Naive B cell (primary cell): ENCODE data around the gene C18orf63. TPM values are rescaled to one million over a fixed set of nuclear protein-coding genes. Genes with fewer than 3 reads are reported as not detected.
A peak's percentile ranks its signal among the peaks of the same experiment; 100 is the strongest.

Experiments used
- ATAC-seq, 2 donors: fragments of 150-1000 bp; cut with Tn5 transposase; 2 replicates each; pipeline ENCODE4 v1.10.0; 2021; ENCODE audit warnings: low read depth in 2 of 2, mild to moderate bottlenecking in 2 of 2, moderate library complexity in 2 of 2
- DNase-seq: peaks from one replicate; pipeline ENCODE4 v3.0.0; 2022
- H3K27ac Mint-ChIP-seq, 6 donors: one replicate each; pipeline ENCODE4 v1.8.0; 2020 to 2022; ENCODE audit warnings: mild to moderate bottlenecking in 6 of 6, mixed read lengths in 6 of 6, moderate library complexity in 5 of 6, inconsistent platforms in 2 of 6
- H3K27me3 Mint-ChIP-seq, 3 donors: one replicate each; pipeline ENCODE4 v1.8.0; 2021 to 2022; ENCODE audit warnings: mixed read lengths in 3 of 3, mild to moderate bottlenecking in 1 of 3
- H3K36me3 Mint-ChIP-seq, 2 donors: one replicate each; pipeline ENCODE4 v1.8.0; 2020 to 2022; ENCODE audit warnings: mixed read lengths in 2 of 2, inconsistent platforms in 1 of 2, mild to moderate bottlenecking in 1 of 2
- H3K4me1 Mint-ChIP-seq, 3 donors: one replicate each; pipeline ENCODE4 v1.8.0; 2020 to 2022; ENCODE audit warnings: mixed read lengths in 3 of 3, inconsistent platforms in 1 of 3, mild to moderate bottlenecking in 1 of 3, moderate library complexity in 1 of 3
- H3K4me3 Mint-ChIP-seq, 8 donors: one replicate each; pipeline ENCODE4 v1.8.0; 2020 to 2022; ENCODE audit warnings: mild to moderate bottlenecking in 8 of 8, mixed read lengths in 8 of 8, moderate library complexity in 8 of 8, inconsistent platforms in 2 of 8
- H3K9me3 Mint-ChIP-seq, 7 donors: one replicate each; pipeline ENCODE4 v1.8.0; 2020 to 2022; ENCODE audit warnings: mixed read lengths in 7 of 7, mild to moderate bottlenecking in 5 of 7, inconsistent platforms in 2 of 7, moderate library complexity in 1 of 7
- polyA plus RNA-seq, 6 donors: library from polyadenylated mRNA; unstranded; fragments of 300-500 nt; fragmentation: Illumina TruSeq; gene quantifications; one replicate each; pipeline ENCODE4 v1.2.3, GENCODE V29; 2021; ENCODE audit warnings: low read depth in 6 of 6

Gene C18orf63
- polyA plus RNA-seq, 6 donors from 2014 or later, result not detected

DNA sequence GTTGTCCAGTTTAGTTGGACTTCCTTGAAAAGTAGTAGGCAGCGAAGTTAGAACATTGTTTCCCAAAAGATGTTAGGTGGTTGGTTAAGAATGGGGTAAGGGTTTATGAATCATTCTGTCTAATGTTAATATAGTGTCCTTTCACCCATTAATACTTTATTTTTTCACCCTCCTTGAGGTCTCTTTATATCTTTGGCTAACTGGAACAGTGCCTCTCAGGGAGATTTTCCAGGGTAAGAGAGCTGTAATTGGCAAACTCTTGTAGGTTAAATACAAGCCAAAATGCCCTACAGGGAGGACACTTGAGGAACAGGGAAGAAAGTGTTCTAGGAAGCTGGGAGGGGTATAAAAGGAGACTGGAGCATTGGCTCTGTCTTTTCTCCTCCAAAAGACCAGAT, 22.3 kb downstream of the C18orf63 start:
- peaks cover 20 to 36% (median 25%) of the 10 kb centered on the region in 3 donors for H3K4me1 Mint-ChIP-seq
- ATAC-seq (no peak), DNase-seq (no peak)
- H3K4me3 Mint-ChIP-seq, result no peak overlapping the region
- peaks cover 0 to 6% of the 10 kb centered on the region in 2 donors for H3K36me3 Mint-ChIP-seq
- H3K9me3 Mint-ChIP-seq, result peaks cover 0 to 3% (median 0%) of the 10 kb centered on the region in 7 donors
- H3K27ac Mint-ChIP-seq, result peak overlapping the region in 2 of 6 donors; percentile 5 to 57
- H3K27me3 Mint-ChIP-seq, result no peaks in the 10 kb centered on the region

DNA sequence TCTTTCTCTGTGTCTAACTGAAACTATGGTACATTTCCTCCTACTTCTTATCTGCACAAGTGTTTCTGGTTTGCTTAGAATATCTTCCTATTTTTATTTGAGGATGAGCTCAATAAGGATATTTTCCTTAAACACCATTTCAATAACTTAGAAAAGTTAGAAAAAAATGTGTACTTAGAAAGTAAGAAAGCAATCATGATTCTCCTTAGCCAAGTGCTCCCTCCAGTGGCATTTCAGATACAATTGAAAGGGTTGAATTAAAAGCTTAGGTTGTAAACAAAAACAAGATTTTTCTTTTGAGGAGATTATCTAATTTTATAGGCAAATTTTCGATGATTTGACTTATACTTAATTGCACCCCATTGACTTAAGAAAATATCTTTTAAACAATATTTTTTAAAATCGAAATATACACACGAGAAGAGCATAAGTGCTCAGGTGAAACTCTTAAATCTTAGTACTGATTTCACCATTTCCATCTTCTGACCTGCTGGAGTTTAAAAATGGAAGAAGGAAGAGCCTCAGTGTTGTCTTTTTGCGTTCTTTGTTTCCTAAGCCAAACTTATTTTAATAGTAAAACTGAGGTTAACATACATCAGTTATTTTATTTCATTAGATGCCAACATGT, 26.9 kb downstream of the C18orf63 start:
- Mint-ChIP-seq H3K27me3 (no peaks in the 10 kb centered on the region), H3K9me3 (no peaks in the 10 kb centered on the region), H3K27ac (no peak overlapping the region), H3K36me3 (no peaks in the 10 kb centered on the region), H3K4me1 (peaks cover under 1 to 14% (median 10%) of the 10 kb centered on the region in 3 donors), H3K4me3 (no peak overlapping the region)
- peak; percentile 52 for DNase-seq
- ATAC-seq, result peak; percentile 34 to 39

GRCh38 chr18:74346206-74346605, 30.6 kb downstream of the C18orf63 start:
- Mint-ChIP-seq H3K4me1 (peaks cover 0 to 6% (median 2%) of the 10 kb centered on the region in 3 donors), H3K36me3 (no peaks in the 10 kb centered on the region), H3K27ac (no peak overlapping the region), H3K9me3 (no peaks in the 10 kb centered on the region), H3K4me3 (no peak overlapping the region), H3K27me3 (no peaks in the 10 kb centered on the region)
- no peak for ATAC-seq
- no peak for DNase-seq

- Mint-ChIP-seq H3K27me3 (no peaks in the 10 kb centered on the region), H3K4me1 (peaks cover 0 to 4% (median 2%) of the 10 kb centered on the region in 3 donors), H3K4me3 (no peak overlapping the region), H3K36me3 (no peaks in the 10 kb centered on the region), H3K9me3 (no peaks in the 10 kb centered on the region), H3K27ac (no peak overlapping the region)
- no peak for ATAC-seq
- DNase-seq, result no peak
These were observed 32.9 kb downstream of the C18orf63 start for GRCh38 chr18:74348581-74348980.

DNA sequence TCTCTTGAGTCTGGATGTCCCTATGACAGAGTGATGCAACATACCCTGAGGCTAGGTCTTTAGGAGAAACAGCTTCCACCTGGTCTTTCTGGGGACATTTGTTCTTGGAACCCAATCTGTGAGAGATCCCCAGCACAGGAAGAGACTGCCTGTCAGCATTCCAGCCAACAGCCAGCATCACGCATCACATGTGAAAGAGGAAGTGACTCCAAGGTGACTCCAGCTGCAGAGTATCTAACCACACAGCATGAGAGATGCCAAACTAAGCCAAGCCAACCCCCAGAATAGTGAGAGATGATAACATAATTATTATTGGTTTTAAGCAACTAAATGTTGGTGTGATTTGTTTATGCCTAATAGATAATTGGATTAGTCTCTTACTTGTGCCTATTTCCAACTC, 35.7 kb downstream of the C18orf63 start:
- no peak for DNase-seq
- Mint-ChIP-seq H3K4me1 (peaks cover 4 to 6% (median 4%) of the 10 kb centered on the region in 3 donors), H3K36me3 (no peaks in the 10 kb centered on the region), H3K4me3 (no peak overlapping the region), H3K9me3 (no peaks in the 10 kb centered on the region), H3K27me3 (no peaks in the 10 kb centered on the region), H3K27ac (peak overlapping the region in 1 of 6 donors; percentile 42)
- peak; percentile 61 to 72 for ATAC-seq

- no peak overlapping the region for H3K4me3 Mint-ChIP-seq
These were observed 37.6 kb downstream of the C18orf63 start for GRCh38 chr18:74353169-74353775.

DNA sequence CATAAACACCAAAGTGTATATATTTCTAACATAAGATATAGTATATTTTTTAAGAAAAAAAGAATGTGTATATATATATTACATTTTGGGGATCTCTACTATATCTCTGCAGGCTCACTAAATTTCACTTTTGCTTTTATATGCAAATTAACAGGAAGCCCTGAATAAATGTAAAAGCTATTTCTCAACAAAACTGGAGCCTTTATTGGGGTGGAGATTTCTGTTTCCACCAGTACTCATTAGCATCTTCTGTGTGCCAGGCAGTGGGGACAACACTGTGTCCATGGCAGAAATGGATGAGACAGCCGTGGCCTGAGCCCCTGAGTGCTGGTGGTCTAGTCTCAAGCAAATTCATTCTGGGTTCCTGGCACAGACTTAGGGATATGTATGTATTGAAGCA, 41.3 kb downstream of the C18orf63 start:
- H3K27me3 Mint-ChIP-seq, result peaks cover 0 to 15% (median 0%) of the 10 kb centered on the region in 3 donors
- peak; percentile 52 to 58 for ATAC-seq
- peak overlapping the region in 2 of 6 donors; percentile 26 to 29 for H3K27ac Mint-ChIP-seq
- no peaks in the 10 kb centered on the region for H3K36me3 Mint-ChIP-seq
- H3K4me3 Mint-ChIP-seq, result peak overlapping the region in 5 of 8 donors; percentile 14 to 66 (median 47)
- H3K9me3 Mint-ChIP-seq, result no peaks in the 10 kb centered on the region
- peaks cover 12 to 17% (median 15%) of the 10 kb centered on the region in 3 donors for H3K4me1 Mint-ChIP-seq
- no peak for DNase-seq

More at GRCh38 chr18:74353169-74353775, 37.6 kb downstream of the C18orf63 start:
- peak; percentile 48 to 72 for ATAC-seq
- Mint-ChIP-seq H3K27ac (no peak overlapping the region), H3K9me3 (no peaks in the 10 kb centered on the region), H3K27me3 (no peaks in the 10 kb centered on the region), H3K36me3 (no peaks in the 10 kb centered on the region), H3K4me1 (peaks cover 12 to 21% (median 16%) of the 10 kb centered on the region in 3 donors)
- DNase-seq, result peak; percentile 33

GRCh38 chr18:74360852-74361655, 45.4 kb downstream of the C18orf63 start:
- ATAC-seq, result no peak
- DNase-seq, result no peak
- H3K27me3 Mint-ChIP-seq, result peaks cover 0 to 15% (median 0%) of the 10 kb centered on the region in 3 donors
- no peaks in the 10 kb centered on the region for H3K36me3 Mint-ChIP-seq
- no peak overlapping the region for H3K4me3 Mint-ChIP-seq
- peaks cover 11 to 17% (median 15%) of the 10 kb centered on the region in 3 donors for H3K4me1 Mint-ChIP-seq
- H3K27ac Mint-ChIP-seq, result peak overlapping the region in 1 of 6 donors; percentile 33
- no peaks in the 10 kb centered on the region for H3K9me3 Mint-ChIP-seq

GRCh38 chr18:74367905-74368304, 52.3 kb downstream of the C18orf63 start:
- no peaks in the 10 kb centered on the region for H3K4me1 Mint-ChIP-seq
- DNase-seq, result no peak
- no peaks in the 10 kb centered on the region for H3K9me3 Mint-ChIP-seq
- no peak overlapping the region for H3K27ac Mint-ChIP-seq
- ATAC-seq, result no peak
- H3K4me3 Mint-ChIP-seq, result peak overlapping the region in 1 of 8 donors; percentile 67
- peaks cover 0 to 25% (median 5%) of the 10 kb centered on the region in 3 donors for H3K27me3 Mint-ChIP-seq
- no peaks in the 10 kb centered on the region for H3K36me3 Mint-ChIP-seq

DNA sequence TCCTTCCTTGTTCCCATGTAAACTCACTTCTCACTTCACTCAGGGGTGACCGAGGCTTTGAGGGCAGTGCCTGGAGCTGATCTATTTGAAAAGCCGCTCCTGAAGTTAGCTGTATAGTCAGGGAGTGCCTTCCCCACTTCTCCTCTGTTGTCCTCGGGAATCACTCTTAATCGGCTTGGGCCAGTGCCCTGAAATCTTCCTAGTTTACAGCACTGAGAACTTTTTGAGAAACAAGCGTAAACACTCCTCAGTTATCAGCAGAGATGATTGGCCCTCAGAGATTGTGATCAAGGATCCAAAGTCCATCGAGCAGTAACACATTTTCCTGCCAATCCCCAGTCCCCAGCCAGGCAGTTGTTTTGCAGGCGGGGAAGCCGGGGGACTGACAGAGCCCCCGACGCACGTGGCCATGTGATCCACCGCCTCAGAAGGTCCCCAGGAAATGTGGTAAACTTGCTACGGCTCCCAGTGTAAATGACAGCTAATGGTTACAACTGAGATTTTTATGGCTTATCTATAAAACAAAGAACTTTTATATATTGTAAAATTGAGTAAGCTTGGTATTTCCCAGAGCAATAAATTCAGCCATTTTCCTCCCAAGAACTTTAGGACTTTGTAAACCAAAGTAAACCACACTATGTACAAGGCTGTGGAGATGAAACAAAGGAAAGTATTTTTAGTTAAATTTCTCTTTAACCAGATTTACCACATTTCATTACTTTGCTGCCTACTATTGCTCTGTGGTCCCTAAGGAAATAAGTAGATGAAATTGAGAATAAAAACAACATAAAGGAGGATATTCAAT, 53.5 kb downstream of the C18orf63 start:
- DNase-seq (no peak), ATAC-seq (no peak)
- Mint-ChIP-seq H3K27me3 (peaks cover 0 to 25% (median 5%) of the 10 kb centered on the region in 3 donors), H3K36me3 (no peaks in the 10 kb centered on the region), H3K9me3 (no peaks in the 10 kb centered on the region), H3K4me3 (no peak overlapping the region), H3K4me1 (no peaks in the 10 kb centered on the region), H3K27ac (no peak overlapping the region)

DNA sequence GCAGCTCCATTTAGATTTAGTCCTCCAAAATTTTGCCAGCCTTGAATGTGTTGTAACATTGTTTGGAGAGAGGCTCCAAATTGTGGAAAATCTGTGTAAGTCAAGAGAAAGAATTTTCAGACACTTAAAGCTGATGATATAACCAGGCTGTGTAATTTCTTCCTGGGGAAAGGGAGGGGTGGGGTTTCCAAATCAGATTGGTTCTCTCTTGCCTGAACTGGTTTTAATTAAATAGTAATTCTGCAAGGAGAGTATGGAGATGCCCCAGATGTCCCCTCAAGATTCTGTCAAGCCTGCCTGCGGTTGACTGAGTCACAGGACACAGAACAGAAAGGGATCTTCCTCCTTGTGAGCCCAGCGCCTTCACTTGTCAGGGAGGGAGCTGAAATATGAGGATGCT, 54.5 kb downstream of the C18orf63 start:
- no peak for DNase-seq
- Mint-ChIP-seq H3K27me3 (peaks cover 0 to 25% (median 5%) of the 10 kb centered on the region in 3 donors), H3K4me3 (no peak overlapping the region), H3K36me3 (no peaks in the 10 kb centered on the region), H3K9me3 (no peaks in the 10 kb centered on the region), H3K27ac (no peak overlapping the region), H3K4me1 (no peaks in the 10 kb centered on the region)
- no peak for ATAC-seq

DNA sequence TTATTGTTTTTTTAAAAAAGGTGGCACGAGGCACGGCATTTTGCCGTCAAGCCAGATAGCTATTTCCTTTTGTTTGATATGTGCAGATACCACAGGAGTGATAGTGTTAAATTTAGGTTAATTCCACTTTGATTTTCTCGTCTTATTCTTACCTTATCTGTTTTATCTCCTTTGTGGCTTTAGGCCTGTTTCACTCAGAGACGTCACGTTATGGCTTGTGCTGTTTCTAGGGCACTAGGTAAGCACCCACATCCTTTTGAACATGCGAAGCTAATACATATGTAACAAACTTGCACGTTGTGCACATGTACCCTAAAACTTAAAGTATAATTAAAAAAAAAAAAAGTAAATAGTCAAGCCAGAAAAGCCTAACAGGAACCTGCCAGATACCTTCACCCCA, 57.8 kb downstream of the C18orf63 start:
- H3K36me3 Mint-ChIP-seq, result no peaks in the 10 kb centered on the region
- no peak for DNase-seq
- H3K4me3 Mint-ChIP-seq, result no peak overlapping the region
- H3K27me3 Mint-ChIP-seq, result peaks cover 0 to 25% (median 5%) of the 10 kb centered on the region in 3 donors
- no peak for ATAC-seq
- no peak overlapping the region for H3K27ac Mint-ChIP-seq
- H3K4me1 Mint-ChIP-seq, result peaks cover 0 to 7% (median 6%) of the 10 kb centered on the region in 3 donors
- no peaks in the 10 kb centered on the region for H3K9me3 Mint-ChIP-seq

GRCh38 chr18:74375999-74376398, 60.4 kb downstream of the C18orf63 start:
- DNase-seq (no peak), ATAC-seq (no peak)
- peaks cover 0 to 1% (median 0%) of the 10 kb centered on the region in 7 donors for H3K9me3 Mint-ChIP-seq
- peaks cover 0 to 9% (median 9%) of the 10 kb centered on the region in 3 donors for H3K4me1 Mint-ChIP-seq
- peak overlapping the region in 1 of 6 donors; percentile 50 for H3K27ac Mint-ChIP-seq
- no peaks in the 10 kb centered on the region for H3K36me3 Mint-ChIP-seq
- no peak overlapping the region for H3K4me3 Mint-ChIP-seq
- peaks cover 0 to 15% (median 0%) of the 10 kb centered on the region in 3 donors for H3K27me3 Mint-ChIP-seq
